WTC11 (cell line): Measurements from ENCODE around the gene RAPH1. TPM values are rescaled to one million over a fixed set of nuclear protein-coding genes. Genes with fewer than 3 reads are reported as not detected.

Experiments
- ATAC-seq: fragments of 200-7000 bp; cut with Tn5 transposase; 2 replicates; pipeline ENCODE4 v1.10.0; 2021; ENCODE audit warnings: mild to moderate bottlenecking, moderate library complexity
- CTCF ChIA-PET: fragments of 300-600 bp; sonication (Branson Sonifier 250); formaldehyde crosslinking; loops from one replicate; lab custom pipeline; 2021; ENCODE audit warnings: antibody characterized with exemption; lab: Charles Lee
- POLR2A ChIA-PET: fragments of 350-600 bp; sonication (Branson Sonifier 250); formaldehyde crosslinking; loops from one replicate; lab custom pipeline; 2021; ENCODE audit warnings: antibody characterized with exemption; lab: Charles Lee
- DNase-seq: peaks from one replicate; pipeline ENCODE4 v3.0.0; 2021; ENCODE audit warnings: low spot score
- H3K27ac Mint-ChIP-seq: 2 replicates; pipeline ENCODE4 v1.8.0; 2021; ENCODE audit warnings: mixed read lengths
- H3K27me3 Mint-ChIP-seq: 2 replicates; pipeline ENCODE4 v1.8.0; 2021; ENCODE audit warnings: low read depth, mild to moderate bottlenecking, moderate library complexity, mixed read lengths
- H3K36me3 Mint-ChIP-seq: 2 replicates; pipeline ENCODE4 v1.8.0; 2021; ENCODE audit warnings: mixed read lengths
- H3K4me1 Mint-ChIP-seq: 2 replicates; pipeline ENCODE4 v1.8.0; 2022; ENCODE audit warnings: mixed read lengths
- H3K4me3 Mint-ChIP-seq: 2 replicates; pipeline ENCODE4 v1.8.0; 2021; ENCODE audit warnings: mild to moderate bottlenecking, moderate library complexity, mixed read lengths
- H3K9me3 Mint-ChIP-seq: 2 replicates; pipeline ENCODE4 v1.8.0; 2021; ENCODE audit warnings: mixed read lengths
- GABPB1 ChIP-seq: sonication (generic); formaldehyde crosslinking; IDR thresholded peaks from 2 replicates; pipeline ENCODE4 v1.8.1; 2023; ENCODE audit warnings: mild to moderate bottlenecking, missing genetic modification reagents
- HMGA2 ChIP-seq: fragments of 250-450 bp; sonication (Bioruptor Pico); IDR thresholded peaks from 2 replicates; pipeline ENCODE4 v1.4.0; 2021; ENCODE audit warnings: mild to moderate bottlenecking, moderate library complexity
- IRF2 ChIP-seq: sonication (generic); formaldehyde crosslinking; IDR thresholded peaks from 2 replicates; pipeline ENCODE4 v1.8.0; 2022; ENCODE audit warnings: low read depth, missing genetic modification reagents, borderline replicate concordance
- MYBL2 ChIP-seq: sonication (generic); formaldehyde crosslinking; IDR thresholded peaks from 2 replicates; pipeline ENCODE4 v1.8.1; 2023; ENCODE audit warnings: mild to moderate bottlenecking, moderate library complexity, missing genetic modification reagents
- NR2C2 ChIP-seq: sonication (generic); formaldehyde crosslinking; IDR thresholded peaks from 2 replicates; pipeline ENCODE4 v1.8.0; 2022; ENCODE audit warnings: mild to moderate bottlenecking, missing genetic modification reagents
- OVOL2 ChIP-seq: fragments of 250-450 bp; sonication (Bioruptor Pico); IDR thresholded peaks from 2 replicates; pipeline ENCODE4 v1.9.0; 2021; ENCODE audit warnings: mild to moderate bottlenecking, borderline replicate concordance
- PREB ChIP-seq: sonication (generic); formaldehyde crosslinking; IDR thresholded peaks from 2 replicates; pipeline ENCODE4 v1.8.1; 2022; ENCODE audit warnings: mild to moderate bottlenecking, missing genetic modification reagents, moderate library complexity, borderline replicate concordance
- SMAD3 ChIP-seq: sonication (generic); formaldehyde crosslinking; IDR thresholded peaks from 2 replicates; pipeline ENCODE4 v1.8.0; 2022; ENCODE audit warnings: missing genetic modification reagents, mild to moderate bottlenecking, borderline replicate concordance
- USF1 ChIP-seq: sonication (generic); formaldehyde crosslinking; IDR thresholded peaks from 2 replicates; pipeline ENCODE4 v1.8.0; 2022; ENCODE audit warnings: mild to moderate bottlenecking, missing genetic modification reagents
- ZBTB21 ChIP-seq: sonication (generic); formaldehyde crosslinking; IDR thresholded peaks from 2 replicates; pipeline ENCODE4 v1.8.1; 2023; ENCODE audit warnings: mild to moderate bottlenecking, missing genetic modification reagents, borderline replicate concordance
- ZNF121 ChIP-seq: sonication (generic); formaldehyde crosslinking; IDR thresholded peaks from 2 replicates; pipeline ENCODE4 v1.8.0; 2023; ENCODE audit warnings: missing genetic modification reagents
- ZNF512 ChIP-seq: sonication (generic); formaldehyde crosslinking; IDR thresholded peaks from 2 replicates; pipeline ENCODE4 v1.8.1; 2022; ENCODE audit warnings: missing genetic modification reagents, borderline replicate concordance
- ZNF671 ChIP-seq: fragments of 250-450 bp; sonication (Bioruptor Pico); IDR thresholded peaks from 2 replicates; pipeline ENCODE4 v1.8.0; 2021; ENCODE audit warnings: mild to moderate bottlenecking
- total RNA-seq: library from RNA; stranded (reverse); gene quantifications from 3 replicates; pipeline ENCODE4 v1.2.3, GENCODE V29; 2021
- TF ChIP-seq, protein P1 (sequence below): sonication (generic); formaldehyde crosslinking; IDR thresholded peaks from 2 replicates; pipeline ENCODE4 v1.8.1; 2022; ENCODE audit warnings: low read depth, mild to moderate bottlenecking, moderate library complexity, missing genetic modification reagents, borderline replicate concordance
- TF ChIP-seq, protein P2 (sequence below): sonication (generic); formaldehyde crosslinking; IDR thresholded peaks from 2 replicates; pipeline ENCODE4 v1.8.1; 2023; ENCODE audit warnings: mild to moderate bottlenecking, missing genetic modification reagents, borderline replicate concordance

Gene RAPH1
- total RNA-seq, 1 experiment from 2014 or later, result 24.6 TPM

DNA sequence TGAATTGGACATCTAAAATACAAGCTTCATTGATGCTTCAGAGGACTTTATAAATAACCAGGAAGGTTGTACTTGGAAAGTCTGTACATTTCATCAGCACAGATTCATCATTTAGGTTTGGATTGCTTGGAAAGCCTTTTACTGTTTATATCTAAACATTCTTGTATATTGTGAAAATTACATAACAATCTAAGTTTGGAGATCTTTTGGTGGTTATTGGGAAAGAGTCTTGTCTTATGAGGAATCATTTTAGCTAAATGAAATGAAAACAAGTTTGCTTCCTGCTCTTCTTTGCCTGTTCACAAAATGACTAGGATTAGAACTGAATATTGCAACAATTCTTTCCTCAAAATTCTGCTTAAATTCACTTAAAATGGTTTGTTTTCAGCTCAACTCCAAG, 127.6 kb downstream of the RAPH1 start (continued):
- TF ChIP-seq GABPB1 (CRISPR knock-in tag) (no peak), MYBL2 (CRISPR knock-in tag) (no peak)

DNA sequence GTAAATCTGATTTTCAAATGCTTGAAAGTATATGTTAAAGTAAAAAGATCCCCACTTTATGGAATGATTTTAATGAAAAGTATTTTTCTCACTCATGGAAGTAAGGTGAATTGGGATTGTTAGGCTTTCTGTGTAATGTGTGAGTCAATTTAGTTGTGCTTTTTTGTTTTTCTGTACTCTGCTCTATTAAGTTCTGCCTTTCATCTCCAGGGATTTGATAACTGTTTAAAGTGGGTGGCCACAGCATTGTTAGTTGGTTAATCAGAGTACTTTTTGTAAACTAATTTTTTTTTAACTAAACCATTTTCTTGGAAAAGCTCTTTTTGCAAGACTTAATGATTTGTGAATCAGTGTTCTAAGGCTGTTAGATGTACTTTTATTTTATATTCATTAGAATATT, 130.1 kb downstream of the RAPH1 start:
- Mint-ChIP-seq H3K9me3 (no peaks in the 10 kb centered on the region), H3K4me3 (no peak overlapping the region), H3K36me3 (peaks cover 50% of the 10 kb centered on the region), H3K27me3 (no peaks in the 10 kb centered on the region), H3K27ac (no peak overlapping the region), H3K4me1 (no peaks in the 10 kb centered on the region; the same call in 1 of the 2 replicates)
- ChIA-PET CTCF (no interaction called here), POLR2A (no interaction called here)
- no peak for ATAC-seq
- no peak for DNase-seq
- no peak for TF ChIP-seq ZBTB21 (CRISPR knock-in tag)
- TF ChIP-seq SMAD3 (CRISPR knock-in tag), result no peak
- TF ChIP-seq PREB (CRISPR knock-in tag), result no peak
- TF ChIP-seq ZNF512 (CRISPR knock-in tag), result no peak
- no peak for TF ChIP-seq ZNF121 (CRISPR knock-in tag)
- TF ChIP-seq ZNF671 (CRISPR knock-in tag), result no peak
- TF ChIP-seq HMGA2 (CRISPR knock-in tag), result no peak
- no peak for TF ChIP-seq USF1 (CRISPR knock-in tag)
- no peak for TF ChIP-seq OVOL2
- TF ChIP-seq, protein P1, sequence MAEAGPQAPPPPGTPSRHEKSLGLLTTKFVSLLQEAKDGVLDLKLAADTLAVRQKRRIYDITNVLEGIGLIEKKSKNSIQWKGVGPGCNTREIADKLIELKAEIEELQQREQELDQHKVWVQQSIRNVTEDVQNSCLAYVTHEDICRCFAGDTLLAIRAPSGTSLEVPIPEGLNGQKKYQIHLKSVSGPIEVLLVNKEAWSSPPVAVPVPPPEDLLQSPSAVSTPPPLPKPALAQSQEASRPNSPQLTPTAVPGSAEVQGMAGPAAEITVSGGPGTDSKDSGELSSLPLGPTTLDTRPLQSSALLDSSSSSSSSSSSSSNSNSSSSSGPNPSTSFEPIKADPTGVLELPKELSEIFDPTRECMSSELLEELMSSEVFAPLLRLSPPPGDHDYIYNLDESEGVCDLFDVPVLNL (CRISPR knock-in tag), result no peak
- no peak for TF ChIP-seq NR2C2 (CRISPR knock-in tag)
- no peak for TF ChIP-seq IRF2 (CRISPR knock-in tag)
- TF ChIP-seq, protein P2, sequence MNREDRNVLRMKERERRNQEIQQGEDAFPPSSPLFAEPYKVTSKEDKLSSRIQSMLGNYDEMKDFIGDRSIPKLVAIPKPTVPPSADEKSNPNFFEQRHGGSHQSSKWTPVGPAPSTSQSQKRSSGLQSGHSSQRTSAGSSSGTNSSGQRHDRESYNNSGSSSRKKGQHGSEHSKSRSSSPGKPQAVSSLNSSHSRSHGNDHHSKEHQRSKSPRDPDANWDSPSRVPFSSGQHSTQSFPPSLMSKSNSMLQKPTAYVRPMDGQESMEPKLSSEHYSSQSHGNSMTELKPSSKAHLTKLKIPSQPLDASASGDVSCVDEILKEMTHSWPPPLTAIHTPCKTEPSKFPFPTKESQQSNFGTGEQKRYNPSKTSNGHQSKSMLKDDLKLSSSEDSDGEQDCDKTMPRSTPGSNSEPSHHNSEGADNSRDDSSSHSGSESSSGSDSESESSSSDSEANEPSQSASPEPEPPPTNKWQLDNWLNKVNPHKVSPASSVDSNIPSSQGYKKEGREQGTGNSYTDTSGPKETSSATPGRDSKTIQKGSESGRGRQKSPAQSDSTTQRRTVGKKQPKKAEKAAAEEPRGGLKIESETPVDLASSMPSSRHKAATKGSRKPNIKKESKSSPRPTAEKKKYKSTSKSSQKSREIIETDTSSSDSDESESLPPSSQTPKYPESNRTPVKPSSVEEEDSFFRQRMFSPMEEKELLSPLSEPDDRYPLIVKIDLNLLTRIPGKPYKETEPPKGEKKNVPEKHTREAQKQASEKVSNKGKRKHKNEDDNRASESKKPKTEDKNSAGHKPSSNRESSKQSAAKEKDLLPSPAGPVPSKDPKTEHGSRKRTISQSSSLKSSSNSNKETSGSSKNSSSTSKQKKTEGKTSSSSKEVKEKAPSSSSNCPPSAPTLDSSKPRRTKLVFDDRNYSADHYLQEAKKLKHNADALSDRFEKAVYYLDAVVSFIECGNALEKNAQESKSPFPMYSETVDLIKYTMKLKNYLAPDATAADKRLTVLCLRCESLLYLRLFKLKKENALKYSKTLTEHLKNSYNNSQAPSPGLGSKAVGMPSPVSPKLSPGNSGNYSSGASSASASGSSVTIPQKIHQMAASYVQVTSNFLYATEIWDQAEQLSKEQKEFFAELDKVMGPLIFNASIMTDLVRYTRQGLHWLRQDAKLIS, result no peak
